Naive thymus-derived CD4-positive, alpha-beta T cell (primary cell): ENCODE data around the gene PTPRO. TPM values are rescaled to one million over a fixed set of nuclear protein-coding genes. Genes with fewer than 3 reads are reported as not detected.

ENCODE experiments used
- ATAC-seq: fragments of 150-1000 bp; cut with Tn5 transposase; 2 replicates; pipeline ENCODE4 v1.10.0; 2021; ENCODE audit warnings: mild to moderate bottlenecking, moderate library complexity
- CTCF ChIA-PET: fragments of 350-600 bp; sonication (Branson Sonifier 250); formaldehyde crosslinking; loops from one replicate; lab custom pipeline; 2021; ENCODE audit warnings: antibody characterized with exemption; lab: Charles Lee
- POLR2A ChIA-PET: fragments of 350-600 bp; sonication (Branson Sonifier 250); formaldehyde crosslinking; loops from one replicate; lab custom pipeline; 2021; ENCODE audit warnings: antibody characterized with exemption, inconsistent platforms; lab: Charles Lee
- DNase-seq, 9 donors: peaks; one replicate each; pipeline versions ENCODE4 v3.0.0 to v3.0.0-alpha.2; 2020 to 2022; ENCODE audit warnings: mixed read lengths in 1 of 9
- H3K27ac ChIP-seq: one replicate; pipeline ENCODE4 v1.7.0; 2013; ENCODE audit warnings: mild to moderate bottlenecking, low read depth, low read length, moderate library complexity
- H3K27me3 ChIP-seq, 2 donors: one replicate each; pipeline ENCODE4 v1.7.0; 2013; ENCODE audit warnings: low read length in 2 of 2, mild to moderate bottlenecking in 2 of 2, moderate library complexity in 2 of 2; ENCODE audit not compliant: control insufficient read depth in 2 of 2, insufficient read depth in 2 of 2
- H3K36me3 ChIP-seq, 3 experiments: 1 replicate in 2 of 3; 2 replicates in 1 of 3; pipeline ENCODE4 v1.7.0; 2013; ENCODE audit warnings: low read length in 3 of 3, mild to moderate bottlenecking in 3 of 3, moderate library complexity in 1 of 3; ENCODE audit not compliant: insufficient read depth in 3 of 3, control insufficient read depth in 2 of 3
- H3K4me1 ChIP-seq, 2 donors: one replicate each; pipeline ENCODE4 v1.7.0; 2013; ENCODE audit warnings: low read length in 2 of 2, mild to moderate bottlenecking in 2 of 2, moderate library complexity in 1 of 2; ENCODE audit not compliant: control insufficient read depth in 2 of 2, insufficient read depth in 2 of 2
- H3K4me3 ChIP-seq: 2 replicates; pipeline ENCODE4 v1.7.0; 2013; ENCODE audit warnings: mild to moderate bottlenecking, low read length
- H3K9me3 ChIP-seq, 3 experiments: 1 replicate in 2 of 3; 2 replicates in 1 of 3; pipeline ENCODE4 v1.7.0; 2013; ENCODE audit warnings: low read length in 3 of 3; ENCODE audit not compliant: control insufficient read depth in 2 of 3
- H3K27ac Mint-ChIP-seq, 9 donors: one replicate each; pipeline ENCODE4 v1.8.0; 2020 to 2022; ENCODE audit warnings: mixed read lengths in 9 of 9, mild to moderate bottlenecking in 8 of 9, moderate library complexity in 5 of 9, inconsistent platforms in 2 of 9
- H3K27me3 Mint-ChIP-seq, 5 donors: one replicate each; pipeline ENCODE4 v1.8.0; 2021 to 2022; ENCODE audit warnings: mixed read lengths in 5 of 5, mild to moderate bottlenecking in 1 of 5
- H3K36me3 Mint-ChIP-seq, 5 donors: one replicate each; pipeline ENCODE4 v1.8.0; 2020 to 2022; ENCODE audit warnings: mixed read lengths in 5 of 5, mild to moderate bottlenecking in 3 of 5, inconsistent platforms in 1 of 5
- H3K4me1 Mint-ChIP-seq, 7 donors: one replicate each; pipeline ENCODE4 v1.8.0; 2020 to 2022; ENCODE audit warnings: mixed read lengths in 7 of 7, mild to moderate bottlenecking in 3 of 7, inconsistent platforms in 1 of 7
- H3K4me3 Mint-ChIP-seq, 10 donors: one replicate each; pipeline ENCODE4 v1.8.0; 2020 to 2022; ENCODE audit warnings: mild to moderate bottlenecking in 10 of 10, mixed read lengths in 10 of 10, moderate library complexity in 6 of 10, inconsistent platforms in 2 of 10
- H3K9me3 Mint-ChIP-seq, 11 donors: one replicate each; pipeline ENCODE4 v1.8.0; 2020 to 2022; ENCODE audit warnings: mixed read lengths in 11 of 11, mild to moderate bottlenecking in 4 of 11, inconsistent platforms in 1 of 11, moderate library complexity in 1 of 11
- intact Hi-C, 2 donors: fragments of 100-400 bp; cut with micrococcal nuclease; formaldehyde crosslinking; loops; one replicate each; pipeline ENCODE4 v1.15.1; 2023
- polyA plus RNA-seq, 2 donors: library from polyadenylated mRNA; unstranded; fragments of 300-500 nt; fragmentation: Illumina TruSeq; gene quantifications; one replicate each; pipeline ENCODE4 v1.2.3, GENCODE V29; 2021
- total RNA-seq, 6 experiments: library from RNA in 5 of 6; stranded (reverse) in 5 of 6; gene quantifications; 1 replicate in 5 of 6; 2 replicates in 1 of 6; pipeline ENCODE4 v1.2.3 and lab custom pipeline; 2021 to 2026

Gene PTPRO
- total and polyA plus RNA-seq, 7 experiments from 2014 or later: 1.8 to 14.2 (median 6.7) TPM

DNA sequence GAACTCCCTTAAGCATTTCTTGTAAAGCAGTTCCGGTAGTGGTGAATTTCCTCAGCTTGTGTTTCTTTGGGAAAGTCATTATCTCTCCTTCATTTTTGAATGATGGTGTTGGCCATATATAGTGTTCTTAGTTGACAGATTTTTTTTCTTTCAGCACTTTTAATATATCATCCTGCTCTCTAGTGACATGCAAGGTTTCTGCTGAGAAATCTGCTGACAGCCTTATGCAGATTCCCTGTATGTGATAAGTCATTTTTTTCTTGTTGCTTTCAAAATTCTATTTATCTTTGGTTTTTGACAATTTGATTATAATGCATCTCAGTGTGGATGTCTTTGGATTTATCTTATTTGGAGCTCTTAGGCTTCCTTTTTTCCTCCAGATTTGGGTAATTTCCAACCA lies 135.7 kb downstream of the PTPRO start:
- H3K27ac Mint-ChIP-seq: peak overlapping the region in 1 of 9 donors; percentile 26
- no peak overlapping the region for H3K4me3 Mint-ChIP-seq
- no peaks in the 10 kb centered on the region for H3K36me3 ChIP-seq
- H3K27me3 Mint-ChIP-seq: peaks cover 3 to 24% (median 22%) of the 10 kb centered on the region in 5 donors
- H3K27ac ChIP-seq: no peak overlapping the region
- H3K4me1 Mint-ChIP-seq: peaks cover 0 to 6% (median 1%) of the 10 kb centered on the region in 7 donors
- DNase-seq (no peak), ATAC-seq (no peak)
- ChIA-PET POLR2A (no interaction called here), CTCF (no interaction called here)
- H3K27me3 ChIP-seq: no peaks in the 10 kb centered on the region
- no peaks in the 10 kb centered on the region for H3K4me1 ChIP-seq
- peaks cover 4 to 36% (median 16%) of the 10 kb centered on the region in 11 donors for H3K9me3 Mint-ChIP-seq
- intact Hi-C loops: no loop called here
- peaks cover 0 to 9% (median 4%) of the 10 kb centered on the region in 5 donors for H3K36me3 Mint-ChIP-seq
- no peak overlapping the region for H3K4me3 ChIP-seq
- peaks cover 0 to 15% (median 0%) of the 10 kb centered on the region in 3 experiments for H3K9me3 ChIP-seq

DNA sequence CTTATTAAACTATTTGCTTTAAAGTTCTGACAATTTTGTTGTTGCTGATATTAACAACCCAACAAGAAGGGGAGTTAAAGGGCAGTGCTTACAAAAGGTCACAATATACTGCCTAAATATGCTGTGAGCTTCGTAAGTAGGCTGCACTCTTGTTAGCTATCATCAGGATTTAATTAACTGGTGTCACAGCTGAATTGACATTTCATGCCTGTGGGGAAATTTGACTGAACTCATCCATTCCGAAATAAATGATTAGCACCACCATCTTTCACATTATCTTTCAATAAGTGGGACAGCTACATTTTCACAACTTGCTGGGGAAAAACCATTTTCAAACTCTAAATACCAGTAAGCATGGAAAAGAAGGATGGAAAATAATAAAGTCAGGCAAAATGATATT lies 146.6 kb downstream of the PTPRO start:
- POLR2A ChIA-PET: no interaction called here
- no peak for ATAC-seq

DNA sequence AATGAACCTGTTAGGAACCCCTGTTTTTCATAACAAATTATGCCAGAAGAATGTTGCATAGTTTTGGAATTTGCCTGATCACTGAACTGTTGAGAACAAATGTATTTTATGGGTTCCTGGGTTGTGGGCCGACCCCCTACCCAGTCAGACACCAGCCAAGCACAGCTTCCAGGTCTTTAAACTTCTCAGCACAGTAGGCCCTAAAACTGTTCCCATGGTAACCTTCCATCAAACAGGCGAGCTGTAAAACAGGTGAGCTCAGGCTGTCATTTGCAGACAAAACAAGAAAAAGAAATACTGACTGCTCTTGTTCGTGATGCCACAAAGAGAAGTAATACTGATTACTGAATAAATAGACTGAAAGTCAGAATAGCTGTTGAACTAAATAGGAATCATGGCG lies 147.0 kb downstream of the PTPRO start:
- ATAC-seq (no peak), DNase-seq (no peak)
- ChIA-PET POLR2A (interaction anchor here (0.6 kb wide), 1 partner anchor 62 kb away, joined by 4 read pairs; no protein-coding TSS in a partner anchor), CTCF (no interaction called here)
- Histone ChIP-seq H3K27me3 (no peaks in the 10 kb centered on the region), H3K9me3 (no peaks in the 10 kb centered on the region), H3K27ac (no peak overlapping the region), H3K36me3 (no peaks in the 10 kb centered on the region), H3K4me3 (no peak overlapping the region), H3K4me1 (no peaks in the 10 kb centered on the region)
- H3K27me3 Mint-ChIP-seq: peaks cover 14 to 33% (median 29%) of the 10 kb centered on the region in 5 donors
- intact Hi-C loops: no loop called here
- H3K9me3 Mint-ChIP-seq: peaks cover 0 to 1% (median 0%) of the 10 kb centered on the region in 11 donors
- H3K36me3 Mint-ChIP-seq: no peaks in the 10 kb centered on the region
- H3K4me1 Mint-ChIP-seq: no peaks in the 10 kb centered on the region
- no peak overlapping the region for H3K27ac Mint-ChIP-seq
- no peak overlapping the region for H3K4me3 Mint-ChIP-seq

More for the DNA sequence above, 146.6 kb downstream of the PTPRO start:
- H3K27me3 Mint-ChIP-seq: peaks cover 12 to 35% (median 31%) of the 10 kb centered on the region in 5 donors
- no peaks in the 10 kb centered on the region for H3K4me1 Mint-ChIP-seq
- no peaks in the 10 kb centered on the region for H3K9me3 ChIP-seq
- H3K36me3 ChIP-seq: no peaks in the 10 kb centered on the region
- no peak overlapping the region for H3K27ac ChIP-seq
- H3K27me3 ChIP-seq: no peaks in the 10 kb centered on the region
- no peak overlapping the region for H3K4me3 Mint-ChIP-seq
- H3K36me3 Mint-ChIP-seq: no peaks in the 10 kb centered on the region
- CTCF ChIA-PET: no interaction called here
- H3K4me3 ChIP-seq: no peak overlapping the region
- peaks cover 0 to 1% (median 0%) of the 10 kb centered on the region in 11 donors for H3K9me3 Mint-ChIP-seq
- H3K27ac Mint-ChIP-seq: no peak overlapping the region
- intact Hi-C loops: no loop called here
- no peak for DNase-seq
- H3K4me1 ChIP-seq: no peaks in the 10 kb centered on the region

GRCh38 chr12:15472036-15472435 lies 149.7 kb downstream of the PTPRO start:
- Histone ChIP-seq H3K4me3 (no peak overlapping the region), H3K36me3 (no peaks in the 10 kb centered on the region), H3K4me1 (no peaks in the 10 kb centered on the region), H3K9me3 (no peaks in the 10 kb centered on the region), H3K27me3 (no peaks in the 10 kb centered on the region), H3K27ac (no peak overlapping the region)
- Mint-ChIP-seq H3K4me1 (no peaks in the 10 kb centered on the region), H3K4me3 (no peak overlapping the region), H3K27me3 (peaks cover 9 to 20% (median 16%) of the 10 kb centered on the region in 5 donors), H3K36me3 (no peaks in the 10 kb centered on the region), H3K27ac (no peak overlapping the region), H3K9me3 (peaks cover 0 to 2% (median 0%) of the 10 kb centered on the region in 11 donors)
- POLR2A ChIA-PET: no interaction called here
- ATAC-seq (no peak), DNase-seq (no peak)
- CTCF ChIA-PET: no interaction called here
- intact Hi-C loops: no loop called here

DNA sequence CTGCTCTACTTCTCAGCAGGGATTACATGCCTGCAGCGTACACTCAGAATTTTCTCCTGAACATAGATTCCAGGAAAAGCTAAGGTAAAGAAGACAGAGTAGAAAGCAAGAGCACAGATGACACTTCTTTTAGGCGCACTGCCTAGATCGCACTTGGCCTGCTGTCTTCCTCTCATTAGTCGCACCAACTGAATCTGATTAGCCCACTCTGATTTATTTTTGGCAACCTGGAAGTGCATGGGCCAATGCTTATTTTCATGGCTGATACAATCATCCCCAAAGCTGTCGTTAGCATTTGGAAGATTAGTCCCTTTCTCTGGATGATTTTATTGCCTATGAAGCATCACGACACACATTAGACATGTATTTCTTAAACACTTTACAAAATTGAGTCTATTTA lies 152.5 kb downstream of the PTPRO start:
- ChIA-PET POLR2A (no interaction called here), CTCF (no interaction called here)
- H3K4me1 ChIP-seq: no peaks in the 10 kb centered on the region
- intact Hi-C loops: no loop called here
- no peak overlapping the region for H3K27ac ChIP-seq
- no peak overlapping the region for H3K27ac Mint-ChIP-seq
- H3K36me3 Mint-ChIP-seq: no peaks in the 10 kb centered on the region
- DNase-seq (no peak), ATAC-seq (no peak)
- H3K9me3 ChIP-seq: no peaks in the 10 kb centered on the region
- no peaks in the 10 kb centered on the region for H3K4me1 Mint-ChIP-seq
- H3K4me3 Mint-ChIP-seq: no peak overlapping the region
- no peaks in the 10 kb centered on the region for H3K27me3 ChIP-seq
- peaks cover 5 to 13% (median 10%) of the 10 kb centered on the region in 5 donors for H3K27me3 Mint-ChIP-seq
- H3K36me3 ChIP-seq: no peaks in the 10 kb centered on the region
- peaks cover 0 to 2% (median 0%) of the 10 kb centered on the region in 11 donors for H3K9me3 Mint-ChIP-seq
- H3K4me3 ChIP-seq: no peak overlapping the region

DNA sequence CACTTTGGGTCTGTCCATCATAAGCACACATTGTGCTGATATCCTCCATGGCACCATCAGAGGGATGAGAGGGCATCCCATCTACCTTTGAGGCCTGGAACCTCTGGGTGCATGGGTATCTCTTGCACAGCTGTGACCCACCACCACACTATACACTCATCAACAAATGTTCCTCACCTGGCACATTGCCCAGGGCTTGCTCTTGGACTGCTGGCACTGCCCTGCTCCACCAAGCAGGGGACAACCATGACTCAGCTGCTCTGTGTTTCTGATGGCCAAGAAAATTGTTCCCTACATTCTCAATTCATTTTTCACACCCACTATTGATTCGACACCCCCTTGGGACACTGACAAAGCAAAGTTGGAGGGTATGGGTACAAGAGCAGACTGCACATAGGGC lies 155.5 kb downstream of the PTPRO start:
- DNase-seq (no peak), ATAC-seq (no peak)
- intact Hi-C loops: no loop called here
- Histone ChIP-seq H3K27ac (no peak overlapping the region), H3K4me3 (no peak overlapping the region), H3K36me3 (no peaks in the 10 kb centered on the region), H3K4me1 (no peaks in the 10 kb centered on the region), H3K27me3 (no peaks in the 10 kb centered on the region), H3K9me3 (no peaks in the 10 kb centered on the region)
- H3K4me3 Mint-ChIP-seq: no peak overlapping the region
- H3K27me3 Mint-ChIP-seq: peaks cover 2 to 21% (median 14%) of the 10 kb centered on the region in 5 donors
- peaks cover 0 to 2% (median 0%) of the 10 kb centered on the region in 11 donors for H3K9me3 Mint-ChIP-seq
- no peak overlapping the region for H3K27ac Mint-ChIP-seq
- H3K36me3 Mint-ChIP-seq: no peaks in the 10 kb centered on the region
- H3K4me1 Mint-ChIP-seq: no peaks in the 10 kb centered on the region
- ChIA-PET POLR2A (no interaction called here), CTCF (no interaction called here)

DNA sequence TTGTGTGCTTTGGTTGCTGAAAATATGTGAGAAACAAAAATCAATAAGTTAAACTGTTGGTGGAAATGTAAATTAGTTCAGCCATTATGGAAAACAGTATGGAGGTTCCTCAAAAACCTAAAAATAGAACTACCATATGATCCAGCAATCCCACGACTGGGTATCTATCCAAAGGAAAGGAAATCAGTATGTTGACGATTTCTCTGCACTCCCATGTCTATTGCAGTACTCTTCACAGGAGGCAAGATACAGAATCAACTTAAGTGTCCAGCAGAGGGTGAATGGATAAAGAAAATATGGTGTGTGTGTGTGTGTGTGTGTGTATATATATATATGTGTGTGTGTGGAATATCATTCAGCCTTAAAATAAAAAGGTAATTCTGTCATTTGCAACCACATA lies 159.5 kb downstream of the PTPRO start:
- no peak for DNase-seq
- ChIA-PET CTCF (no interaction called here), POLR2A (no interaction called here)
- no peaks in the 10 kb centered on the region for H3K36me3 Mint-ChIP-seq
- no peaks in the 10 kb centered on the region for H3K4me1 Mint-ChIP-seq
- no peak overlapping the region for H3K27ac Mint-ChIP-seq
- Histone ChIP-seq H3K4me1 (no peaks in the 10 kb centered on the region), H3K9me3 (no peaks in the 10 kb centered on the region), H3K27me3 (no peaks in the 10 kb centered on the region), H3K27ac (no peak overlapping the region), H3K4me3 (no peak overlapping the region), H3K36me3 (no peaks in the 10 kb centered on the region)
- H3K4me3 Mint-ChIP-seq: no peak overlapping the region
- peaks cover 0 to 2% (median 0%) of the 10 kb centered on the region in 11 donors for H3K9me3 Mint-ChIP-seq
- no peak for ATAC-seq
- intact Hi-C loops: no loop called here
- H3K27me3 Mint-ChIP-seq: peaks cover 9 to 37% (median 25%) of the 10 kb centered on the region in 5 donors
